Fibroblast of gingiva (primary cell): ENCODE data around the gene ZNF154.
"Not testable (repeated sequence)": the region's sequence is repeated elsewhere in the genome, so short reads cannot be mapped to it uniquely, and the experiment has no call there.

Source experiments
- DNase-seq: peaks from one replicate; pipeline ENCODE4 v3.0.0-alpha.2; 2011; ENCODE audit warnings: low read depth

The ZNF154 gene

DNA sequence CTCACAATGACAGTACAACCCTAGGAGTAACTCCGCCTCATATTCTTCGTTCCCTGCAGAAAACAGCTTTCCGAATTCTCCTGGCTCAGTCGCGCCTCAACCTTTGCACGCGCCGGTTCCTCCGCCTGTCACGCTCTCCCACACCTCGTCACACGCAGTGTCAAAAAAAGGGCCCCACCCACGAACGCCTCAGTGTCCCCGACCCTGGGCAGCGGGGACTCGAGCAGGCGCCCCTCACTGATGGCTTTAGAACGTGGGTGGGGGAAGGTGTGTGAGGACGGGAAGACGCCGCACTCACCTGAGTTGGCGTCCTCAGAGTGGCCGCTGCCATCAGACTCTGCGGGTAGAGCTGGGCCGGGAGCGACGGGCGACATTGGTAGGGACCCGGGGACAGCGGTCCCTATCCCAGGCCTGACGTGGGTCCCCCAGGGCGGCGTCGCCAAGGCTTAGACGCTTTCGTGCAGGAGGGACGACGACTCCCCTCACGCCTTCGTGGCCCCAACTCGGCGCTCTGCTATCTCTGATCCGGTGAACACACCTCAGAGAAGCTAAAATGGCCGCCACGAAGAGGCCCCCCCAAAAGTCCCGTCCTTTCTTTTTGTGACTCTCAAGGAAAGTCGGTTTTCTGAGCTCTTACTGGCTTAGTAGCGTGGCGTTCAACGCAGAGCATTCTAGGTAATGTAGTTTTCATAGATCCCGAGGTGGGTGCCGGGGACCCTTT is at the start of gene ZNF154:
ZNF154 (minus strand) TSS at position 564 of the 721 bp plus-strand sequence; CDS start at position 331, 233 bp downstream.
- peak; percentile 56 for DNase-seq

DNA sequence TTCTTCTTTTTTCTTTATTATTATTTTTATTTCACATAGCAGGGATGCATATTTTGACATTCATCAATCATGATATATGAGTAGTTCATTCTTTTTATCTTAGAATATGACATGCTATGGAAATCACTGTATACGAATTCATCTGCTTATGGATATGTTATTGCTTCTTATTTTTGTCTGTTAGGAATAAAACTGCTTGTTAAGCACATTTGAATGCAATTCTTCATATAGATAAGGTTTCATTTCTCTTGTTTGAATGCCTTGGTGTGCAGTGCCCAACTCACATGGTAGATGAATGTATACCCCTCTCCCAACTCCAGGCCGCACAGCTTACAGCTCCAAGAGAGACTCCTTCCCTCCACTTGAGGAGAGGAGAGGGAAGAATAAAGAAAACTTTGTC is 48.9 kb upstream of the ZNF154 start:
- DNase-seq = no peak

DNA sequence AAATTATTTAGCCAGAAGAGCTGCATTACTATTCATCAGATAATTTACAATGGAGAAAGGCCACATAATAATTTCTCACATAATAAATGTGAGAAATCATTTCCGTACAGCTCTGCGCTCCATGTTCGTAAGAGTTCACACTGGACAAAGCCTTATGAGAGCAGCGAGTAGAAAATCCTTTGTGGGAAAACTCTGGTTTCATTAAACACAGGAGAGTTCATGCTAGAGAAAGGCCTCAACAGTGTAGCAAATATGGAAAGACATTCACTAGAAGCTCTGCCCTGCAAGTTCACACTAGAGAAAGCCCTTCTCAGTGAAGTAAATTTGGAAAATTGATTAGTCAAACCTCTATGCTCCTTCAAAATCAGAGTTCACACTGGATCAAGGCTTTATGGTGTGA is 46.0 kb upstream of the ZNF154 start:
- DNase-seq = no peak

- no peak for DNase-seq
Observed at GRCh38 chr19:57754091-57754673, 45.2 kb upstream of the ZNF154 start.

GRCh38 chr19:57748029-57748428 is 39.0 kb upstream of the ZNF154 start:
- no peak for DNase-seq

DNA sequence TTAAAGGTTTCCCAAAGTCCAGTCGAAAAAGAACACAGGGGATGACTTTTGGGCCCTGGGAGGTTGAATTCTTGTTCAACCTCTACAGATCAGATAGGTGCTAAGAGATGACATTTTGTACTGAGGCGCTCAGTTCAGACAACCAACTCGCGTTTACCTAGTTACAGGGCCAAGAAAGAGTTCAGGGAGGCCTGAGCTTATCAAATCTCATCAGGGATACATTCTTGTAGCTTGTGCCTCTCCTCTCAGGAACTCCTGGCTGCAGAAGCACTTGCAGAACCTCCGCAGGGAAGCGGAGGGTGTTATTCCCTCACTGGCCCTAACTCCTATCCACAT is 38.4 kb upstream of the ZNF154 start:
- no peak for DNase-seq

GRCh38 chr19:57746580-57747471 is 37.8 kb upstream of the ZNF154 start, which contains the start of gene ZNF776:
TSS of gene ZNF776 (plus strand) at chr19:57746815. CDS start at chr19:57747059, 244 bp downstream.
- DNase-seq = peak; percentile 84

DNA sequence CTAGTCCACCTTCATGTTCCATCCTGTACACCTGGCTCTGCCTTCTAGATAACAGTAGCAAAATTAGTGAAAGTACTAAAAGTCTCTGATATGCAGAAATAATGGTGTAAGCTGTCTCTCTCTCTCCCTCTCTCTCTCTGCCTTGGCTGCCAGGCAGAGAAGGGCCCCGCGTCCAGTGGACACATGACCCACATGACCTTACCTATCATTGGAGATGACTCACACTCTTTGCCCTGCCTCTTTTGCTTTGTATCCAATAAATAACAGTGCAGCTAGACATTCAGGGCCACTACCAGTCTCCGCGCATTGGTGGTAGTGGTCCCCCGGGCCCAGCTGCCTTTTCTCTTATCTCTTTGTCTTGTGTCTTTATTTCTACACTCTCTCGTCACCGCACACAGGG is 29.8 kb upstream of the ZNF154 start:
- not testable (repeated sequence) for DNase-seq

DNA sequence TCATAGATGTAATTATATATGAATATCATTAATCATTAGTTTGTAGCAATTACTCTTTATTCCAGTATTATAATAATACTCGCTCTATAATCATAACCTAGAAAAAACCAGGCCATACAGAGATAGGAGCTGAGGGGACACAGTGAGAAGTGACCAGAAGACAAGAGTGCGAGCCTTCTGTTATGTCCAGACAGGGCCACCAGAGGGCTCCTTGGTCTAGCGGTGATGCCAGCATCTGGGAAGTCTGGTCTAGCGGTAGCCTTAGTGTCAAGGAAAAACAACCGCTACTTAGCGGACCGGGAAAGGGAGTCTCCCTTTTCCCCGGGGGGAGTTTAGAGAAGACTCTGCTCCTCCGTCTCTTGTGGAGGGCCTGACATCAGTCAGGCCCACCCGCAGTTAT is 29.3 kb upstream of the ZNF154 start:
- DNase-seq = not testable (repeated sequence)

DNA sequence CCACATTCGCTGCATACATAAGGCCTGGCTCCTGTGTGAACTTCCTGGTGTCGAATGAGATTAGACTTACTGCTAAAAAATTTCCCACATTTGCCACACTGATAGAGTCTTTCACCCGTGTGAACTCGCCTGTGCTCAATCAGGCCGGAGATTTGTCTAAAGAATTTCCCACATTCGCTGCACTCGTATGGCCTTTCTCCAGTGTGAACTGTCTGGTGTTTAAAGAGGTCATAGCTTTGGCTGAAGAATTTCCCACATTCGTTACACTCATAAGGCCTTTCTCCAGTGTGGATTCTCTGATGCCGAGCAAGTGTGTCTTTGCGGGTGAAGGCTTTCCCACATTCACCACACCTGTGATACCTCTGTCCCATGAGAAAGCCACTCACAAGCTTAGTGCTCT is 11.9 kb upstream of the ZNF154 start:
- DNase-seq = no peak

DNA sequence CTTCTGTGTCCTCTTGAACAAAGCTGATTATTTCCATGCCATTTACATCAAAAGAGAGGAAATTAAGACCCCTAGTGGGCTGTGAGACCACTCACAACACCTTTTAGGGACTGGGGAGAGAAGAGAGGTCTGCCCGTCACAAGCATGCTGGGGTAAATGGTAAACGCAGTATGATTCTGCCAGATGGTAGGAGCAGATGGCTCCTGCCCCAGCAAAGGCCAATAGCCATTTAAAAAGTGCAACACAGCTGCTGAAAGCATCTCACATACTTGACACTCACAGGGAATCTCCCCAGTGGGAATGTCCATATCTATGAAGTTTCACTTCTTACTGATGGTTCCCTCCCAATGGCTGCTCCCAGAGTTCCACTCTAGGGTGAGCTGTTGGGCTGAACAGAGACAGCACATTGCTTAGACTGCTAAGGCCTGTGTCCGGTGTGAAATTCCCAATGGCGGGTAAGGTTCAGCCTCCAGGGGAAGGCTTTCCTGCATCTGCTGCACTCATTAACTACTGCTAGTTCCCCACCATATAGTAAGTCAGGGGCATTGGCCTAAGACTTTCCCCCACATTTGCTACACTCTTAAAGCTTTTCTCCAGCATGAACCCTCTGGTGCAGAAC is 11.0 kb upstream of the ZNF154 start:
- DNase-seq = no peak

DNA sequence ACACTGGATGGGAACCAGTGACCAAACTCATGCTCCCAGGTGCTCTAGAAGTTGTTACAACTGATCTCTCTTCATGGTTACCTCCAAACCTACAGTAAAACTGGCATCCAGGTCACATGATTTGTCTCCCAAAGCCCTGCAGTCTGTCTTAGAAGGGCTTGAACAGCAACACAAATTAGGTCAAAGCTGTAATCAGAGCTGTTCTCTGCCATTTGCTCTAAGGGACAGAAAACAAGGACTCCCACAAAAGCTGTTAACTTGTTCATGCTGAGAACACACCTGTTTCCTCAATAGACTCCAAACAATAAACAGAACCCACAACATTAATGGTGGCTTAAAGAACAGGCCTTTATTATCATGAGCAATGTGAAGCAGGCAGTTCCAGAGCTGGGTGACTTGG is 10.4 kb upstream of the ZNF154 start:
- DNase-seq = no peak

DNA sequence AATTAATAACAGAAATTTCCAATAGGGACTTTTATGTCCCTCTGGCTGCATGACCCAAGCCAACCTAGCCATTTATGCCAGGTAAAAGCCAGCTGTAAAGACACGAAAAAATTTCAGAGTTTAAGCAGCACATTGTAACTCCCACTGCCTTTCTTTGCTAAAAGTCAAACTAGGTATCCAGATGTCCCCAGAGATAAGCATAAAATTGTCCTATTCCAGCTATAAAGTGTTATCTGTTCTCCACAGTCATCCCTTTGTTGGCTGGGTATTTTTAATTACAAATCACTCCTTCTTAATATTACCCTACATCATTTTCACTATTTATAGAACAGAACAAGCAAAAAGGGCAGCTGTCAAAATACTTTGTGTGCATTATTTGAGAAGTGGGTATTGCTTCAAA is 3.2 kb upstream of the ZNF154 start:
- DNase-seq = no peak

DNA sequence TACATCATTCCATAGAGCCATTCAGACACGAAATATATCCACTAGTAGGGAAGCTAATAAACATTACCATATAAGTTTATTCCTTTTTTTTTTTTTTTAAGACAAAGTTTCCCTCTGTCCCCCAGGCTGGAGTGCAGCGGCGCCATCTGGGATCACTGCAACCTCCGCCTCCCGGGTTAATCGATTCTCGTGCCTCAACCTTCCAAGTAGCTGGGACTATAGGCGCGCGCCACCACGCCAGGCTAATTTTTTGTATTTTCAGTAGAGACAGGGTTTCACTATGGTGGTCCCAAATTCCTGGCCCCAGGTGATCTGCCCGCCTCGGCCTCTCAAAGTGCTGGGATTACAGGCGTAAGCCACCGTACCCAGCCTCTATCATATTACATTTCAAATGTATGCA is 612 bp upstream of the ZNF154 start:
- no peak for DNase-seq

DNA sequence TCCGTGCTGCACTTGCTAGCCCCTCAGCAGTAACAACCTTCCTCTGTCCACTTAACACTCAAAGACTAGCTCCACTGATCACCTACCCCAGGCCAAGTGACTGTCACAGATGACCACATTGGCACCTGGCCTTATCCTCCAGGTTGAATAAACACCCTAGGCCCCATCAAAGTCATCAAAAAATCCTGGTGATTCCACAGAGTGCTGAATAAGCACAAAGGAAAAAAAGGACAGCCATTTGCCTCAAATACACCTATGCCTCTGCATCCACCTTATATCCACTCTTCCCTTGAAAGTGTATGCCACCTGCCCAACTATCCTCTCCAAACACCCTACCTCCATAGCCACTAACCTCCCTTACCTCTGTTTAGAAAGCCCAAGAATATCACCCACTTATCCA is 2.7 kb downstream of the ZNF154 start:
- no peak for DNase-seq

DNA sequence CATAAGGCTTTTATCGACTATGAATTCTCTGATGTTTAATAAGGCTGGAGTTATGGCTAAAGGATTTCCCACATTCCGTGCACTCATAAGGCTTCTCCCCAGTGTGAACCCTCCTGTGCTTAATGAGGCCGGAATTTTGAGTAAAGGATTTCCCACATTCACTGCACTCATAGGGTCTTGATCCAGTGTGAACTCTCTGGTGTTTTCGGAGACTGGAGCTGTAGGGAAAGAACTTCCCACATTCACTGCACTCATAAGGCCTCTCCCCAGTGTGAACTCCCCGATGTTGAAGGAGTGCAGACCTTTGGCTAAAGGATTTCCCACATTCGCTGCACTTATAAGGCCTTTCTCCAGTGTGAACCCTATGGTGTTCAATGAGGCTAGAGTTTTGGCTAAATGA is 7.4 kb downstream of the ZNF154 start:
- no peak for DNase-seq

DNA sequence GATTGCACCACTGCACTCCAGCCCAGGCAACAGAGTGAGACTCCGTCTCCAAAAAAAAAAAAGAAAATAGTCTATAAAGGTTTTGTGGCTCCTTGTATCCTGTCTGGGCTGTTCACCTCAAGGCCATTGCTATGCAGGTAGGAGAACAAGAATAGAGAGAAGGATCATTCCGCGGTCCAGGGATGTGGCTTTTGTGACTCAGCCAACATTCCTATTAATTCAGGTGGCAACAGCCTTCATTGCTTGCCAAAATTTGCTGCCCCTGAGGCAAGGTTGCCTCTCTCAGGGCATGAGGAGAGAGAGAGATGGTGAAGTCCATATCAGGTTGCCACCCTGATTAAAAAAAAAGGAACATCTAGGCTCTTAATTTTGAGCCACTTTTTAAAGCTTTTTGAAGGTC is 19.3 kb downstream of the ZNF154 start:
- no peak for DNase-seq

DNA sequence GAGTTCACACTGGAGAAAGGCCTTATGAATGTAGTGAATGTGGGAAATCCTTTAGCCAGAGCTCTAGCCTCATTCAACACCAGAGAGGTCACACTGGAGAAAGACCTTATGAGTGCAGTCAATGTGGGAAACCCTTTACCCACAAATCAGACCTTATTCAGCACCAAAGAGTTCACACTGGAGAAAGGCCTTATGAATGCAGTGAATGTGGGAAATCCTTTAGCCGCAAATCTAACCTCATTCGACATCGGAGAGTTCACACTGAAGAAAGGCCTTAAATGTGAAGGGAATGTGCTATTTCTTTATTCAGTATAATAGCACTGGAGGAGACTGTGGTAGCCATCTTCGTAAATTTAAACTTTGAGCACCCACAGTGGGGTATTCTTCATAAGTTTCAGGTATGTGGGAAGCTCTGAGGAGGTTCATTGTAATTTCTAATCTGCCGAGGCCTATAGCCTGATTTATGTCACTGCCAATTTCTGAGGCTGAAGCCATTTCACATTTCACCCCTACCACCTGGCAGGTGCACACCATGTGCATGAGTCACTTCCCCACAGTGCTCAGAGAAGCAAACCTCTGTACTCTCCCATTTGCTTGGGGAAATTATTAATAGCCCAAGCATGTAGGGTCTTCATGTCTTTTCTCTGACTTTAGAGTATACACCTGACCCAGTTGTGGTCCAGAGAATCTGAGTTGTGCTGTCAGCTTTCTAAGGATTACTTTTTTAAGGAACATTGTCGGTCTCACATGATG is 20.8 kb downstream of the ZNF154 start:
- DNase-seq = no peak

DNA sequence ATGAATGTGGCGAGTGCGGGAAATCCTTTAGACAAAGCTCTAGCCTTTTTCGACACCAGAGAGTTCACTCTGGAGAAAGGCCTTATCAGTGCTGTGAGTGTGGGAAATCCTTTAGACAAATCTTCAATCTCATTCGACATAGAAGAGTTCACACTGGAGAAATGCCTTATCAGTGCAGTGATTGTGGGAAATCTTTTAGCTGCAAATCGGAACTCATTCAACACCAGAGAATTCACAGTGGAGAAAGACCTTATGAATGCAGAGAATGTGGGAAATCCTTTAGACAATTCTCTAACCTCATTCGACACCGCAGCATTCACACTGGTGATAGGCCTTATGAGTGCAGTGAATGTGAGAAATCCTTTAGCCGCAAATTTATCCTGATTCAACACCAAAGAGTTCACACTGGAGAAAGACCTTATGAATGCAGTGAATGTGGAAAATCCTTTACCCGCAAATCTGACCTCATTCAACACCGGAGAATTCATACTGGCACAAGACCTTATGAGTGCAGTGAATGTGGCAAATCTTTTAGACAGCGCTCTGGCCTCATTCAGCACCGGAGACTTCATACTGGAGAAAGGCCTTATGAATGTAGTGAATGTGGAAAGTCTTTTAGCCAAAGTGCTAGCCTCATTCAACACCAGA is 21.5 kb downstream of the ZNF154 start:
- no peak for DNase-seq

- no peak for DNase-seq
Observed at GRCh38 chr19:57686727-57687126, 22.3 kb downstream of the ZNF154 start.

- no peak for DNase-seq
Observed at GRCh38 chr19:57682226-57682766, 26.7 kb downstream of the ZNF154 start.
